ENCODE results near the gene ZAR1L.

ZAR1L gene

DNA sequence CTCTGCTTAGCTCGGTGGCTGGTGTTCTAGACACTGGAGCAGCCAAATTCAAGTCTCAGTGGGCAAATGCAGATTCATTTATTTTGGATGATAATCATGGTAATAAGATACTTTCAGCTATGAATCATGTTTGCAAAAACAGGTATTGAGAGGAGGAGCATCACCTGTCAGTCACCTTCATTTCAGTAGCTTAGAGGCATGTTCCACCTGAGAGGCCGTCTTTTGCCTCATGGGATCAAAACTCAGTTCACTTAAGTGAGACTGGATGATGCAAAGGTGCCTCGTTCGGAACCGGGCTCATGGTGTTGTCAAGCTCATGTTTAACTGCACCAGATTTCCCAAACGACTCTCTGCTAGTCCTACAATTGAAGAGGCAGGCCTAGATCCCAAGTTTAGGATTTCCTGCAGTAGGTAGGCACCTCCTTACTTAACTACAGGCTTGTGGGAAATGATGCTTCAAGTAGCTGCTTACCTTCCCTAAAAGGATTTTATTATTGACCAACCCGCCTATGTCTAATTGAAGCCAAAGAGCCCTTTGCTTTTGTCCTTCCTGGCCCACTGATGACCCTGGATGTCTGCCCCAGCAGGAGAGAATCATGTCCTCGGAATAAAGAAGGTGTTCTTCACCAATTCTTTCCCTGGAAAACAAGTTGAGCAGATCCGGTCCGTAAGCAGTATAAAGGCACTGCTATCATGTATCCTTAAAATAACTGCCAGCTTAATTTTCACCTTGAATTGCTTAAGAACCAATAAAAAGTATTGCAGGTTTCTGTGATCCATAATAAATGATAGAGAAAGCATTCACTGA lies 60.0 kb downstream of the ZAR1L start:
- Histone ChIP-seq H3K79me2 (ENCODE audit: insufficient read depth, low read length) (no peaks in the 10 kb centered on the region), H3K4me3 (ENCODE audit: low read depth in 1 of 2, low read length in 2 of 2) (no peak overlapping the region), H4K20me1 (ENCODE audit: insufficient read depth, low read length) (no peaks in the 10 kb centered on the region), H3K9me3 (ENCODE audit: insufficient read depth, low read length, severe bottlenecking) (no peaks in the 10 kb centered on the region), H2AFZ (ENCODE audit: low read depth, low read length) (no peak overlapping the region), H3K36me3 (ENCODE audit: insufficient read depth, low read length) (no peaks in the 10 kb centered on the region), H3K4me2 (ENCODE audit: insufficient read depth, low read length) (no peak overlapping the region), H3K27me3 (ENCODE audit: insufficient read depth, low read length, poor library complexity) (peaks cover 7% of the 10 kb centered on the region), H3K9ac (ENCODE audit: low read depth, low read length) (no peak overlapping the region), H3K4me1 (ENCODE audit: insufficient read depth, low read length) (no peaks in the 10 kb centered on the region), H3K27ac (ENCODE audit: low read length) (no peak overlapping the region)
- ATAC-seq (ENCODE audit: insufficient read depth, low read depth) (no peak), DNase-seq (no peak)
- TF ChIP-seq, protein P1, sequence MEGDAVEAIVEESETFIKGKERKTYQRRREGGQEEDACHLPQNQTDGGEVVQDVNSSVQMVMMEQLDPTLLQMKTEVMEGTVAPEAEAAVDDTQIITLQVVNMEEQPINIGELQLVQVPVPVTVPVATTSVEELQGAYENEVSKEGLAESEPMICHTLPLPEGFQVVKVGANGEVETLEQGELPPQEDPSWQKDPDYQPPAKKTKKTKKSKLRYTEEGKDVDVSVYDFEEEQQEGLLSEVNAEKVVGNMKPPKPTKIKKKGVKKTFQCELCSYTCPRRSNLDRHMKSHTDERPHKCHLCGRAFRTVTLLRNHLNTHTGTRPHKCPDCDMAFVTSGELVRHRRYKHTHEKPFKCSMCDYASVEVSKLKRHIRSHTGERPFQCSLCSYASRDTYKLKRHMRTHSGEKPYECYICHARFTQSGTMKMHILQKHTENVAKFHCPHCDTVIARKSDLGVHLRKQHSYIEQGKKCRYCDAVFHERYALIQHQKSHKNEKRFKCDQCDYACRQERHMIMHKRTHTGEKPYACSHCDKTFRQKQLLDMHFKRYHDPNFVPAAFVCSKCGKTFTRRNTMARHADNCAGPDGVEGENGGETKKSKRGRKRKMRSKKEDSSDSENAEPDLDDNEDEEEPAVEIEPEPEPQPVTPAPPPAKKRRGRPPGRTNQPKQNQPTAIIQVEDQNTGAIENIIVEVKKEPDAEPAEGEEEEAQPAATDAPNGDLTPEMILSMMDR (IDR thresholded peaks at IDR 0.05; ENCODE audit: borderline replicate concordance, extremely low read depth, low read length, poor library complexity, severe bottlenecking), result no peak
- TF ChIP-seq EZH2 (IDR thresholded peaks at IDR 0.05; ENCODE audit: borderline replicate concordance, low read depth, low read length, severe bottlenecking), result no peak

DNA sequence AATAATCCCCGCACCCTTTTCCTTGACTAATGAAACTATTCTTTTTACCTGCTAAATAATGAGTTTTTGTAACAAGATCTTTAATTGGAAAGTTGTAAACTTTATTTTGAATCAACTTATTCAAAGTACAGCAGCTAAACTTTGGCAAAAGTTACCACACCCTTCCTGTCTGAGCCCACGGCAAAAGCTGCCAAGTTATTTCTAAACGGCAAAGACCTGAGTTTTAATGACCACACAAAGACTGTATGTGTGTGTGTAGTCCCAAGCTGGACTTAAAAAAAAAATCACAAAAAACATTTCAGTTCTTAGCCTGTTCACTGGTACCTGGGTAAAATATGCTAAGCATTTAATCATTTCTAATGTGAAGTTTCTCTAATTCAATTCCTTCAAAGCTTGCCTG lies 60.7 kb downstream of the ZAR1L start:
- ATAC-seq (ENCODE audit: insufficient read depth, low read depth), result no peak

GRCh38 chr13:32253911-32254399 lies 61.2 kb downstream of the ZAR1L start:
- Histone ChIP-seq H3K4me1 (ENCODE audit: insufficient read depth, low read length) (no peaks in the 10 kb centered on the region), H3K27ac (ENCODE audit: low read length) (no peak overlapping the region), H4K20me1 (ENCODE audit: insufficient read depth, low read length) (no peaks in the 10 kb centered on the region), H3K4me2 (ENCODE audit: insufficient read depth, low read length) (no peak overlapping the region), H3K27me3 (ENCODE audit: insufficient read depth, low read length, poor library complexity) (no peaks in the 10 kb centered on the region), H3K4me3 (ENCODE audit: low read depth in 1 of 2, low read length in 2 of 2) (no peak overlapping the region), H3K36me3 (ENCODE audit: insufficient read depth, low read length) (no peaks in the 10 kb centered on the region), H3K9me3 (ENCODE audit: insufficient read depth, low read length, severe bottlenecking) (no peaks in the 10 kb centered on the region), H2AFZ (ENCODE audit: low read depth, low read length) (no peak overlapping the region), H3K9ac (ENCODE audit: low read depth, low read length) (no peak overlapping the region), H3K79me2 (ENCODE audit: insufficient read depth, low read length) (no peaks in the 10 kb centered on the region)
- ATAC-seq (ENCODE audit: insufficient read depth, low read depth) (no peak), DNase-seq (no peak)
- TF ChIP-seq, protein P1 (IDR thresholded peaks at IDR 0.05; ENCODE audit: borderline replicate concordance, extremely low read depth, low read length, poor library complexity, severe bottlenecking), result no peak
- no peak for TF ChIP-seq EZH2 (IDR thresholded peaks at IDR 0.05; ENCODE audit: borderline replicate concordance, low read depth, low read length, severe bottlenecking)

More for the DNA sequence above, 60.7 kb downstream of the ZAR1L start:
- Histone ChIP-seq H3K4me2 (ENCODE audit: insufficient read depth, low read length) (no peak overlapping the region), H3K79me2 (ENCODE audit: insufficient read depth, low read length) (no peaks in the 10 kb centered on the region), H3K9me3 (ENCODE audit: insufficient read depth, low read length, severe bottlenecking) (no peaks in the 10 kb centered on the region), H3K27ac (ENCODE audit: low read length) (no peak overlapping the region), H3K27me3 (ENCODE audit: insufficient read depth, low read length, poor library complexity) (peaks cover 2% of the 10 kb centered on the region), H3K9ac (ENCODE audit: low read depth, low read length) (no peak overlapping the region), H3K4me3 (ENCODE audit: low read depth in 1 of 2, low read length in 2 of 2) (no peak overlapping the region), H4K20me1 (ENCODE audit: insufficient read depth, low read length) (no peaks in the 10 kb centered on the region), H3K4me1 (ENCODE audit: insufficient read depth, low read length) (no peaks in the 10 kb centered on the region), H3K36me3 (ENCODE audit: insufficient read depth, low read length) (no peaks in the 10 kb centered on the region), H2AFZ (ENCODE audit: low read depth, low read length) (no peak overlapping the region)
- TF ChIP-seq, protein P1 (IDR thresholded peaks at IDR 0.05; ENCODE audit: borderline replicate concordance, extremely low read depth, low read length, poor library complexity, severe bottlenecking), result no peak
- no peak for TF ChIP-seq EZH2 (IDR thresholded peaks at IDR 0.05; ENCODE audit: borderline replicate concordance, low read depth, low read length, severe bottlenecking)
- DNase-seq, result no peak

All from DND-41 (cell line).